Measurements from ENCODE around the gene AFF2.

AFF2 gene

GRCh38 chrX:148940411-148940996 is 440.1 kb downstream of the AFF2 start:
- DNase-seq: no peak

DNA sequence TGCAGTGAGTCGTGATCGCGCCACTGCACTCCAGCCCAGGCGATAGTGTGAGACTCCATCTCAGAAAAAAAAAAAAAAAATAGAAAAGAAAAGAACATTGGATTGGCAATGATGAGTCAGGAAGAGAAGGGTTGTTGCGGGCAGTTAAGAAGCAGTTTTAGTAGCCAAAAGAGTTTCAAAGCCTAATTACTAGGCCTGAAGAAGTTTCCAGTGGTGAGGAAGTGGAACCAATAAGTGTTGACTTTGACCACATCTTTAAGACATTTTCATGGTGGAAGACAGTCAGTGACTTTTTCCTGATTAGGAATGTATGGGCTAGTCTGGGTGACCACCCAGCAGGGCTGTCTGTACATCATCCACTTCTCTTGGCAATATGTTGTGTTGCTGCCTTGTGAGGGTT is 442.3 kb downstream of the AFF2 start:
- DNase-seq: no peak

- no peak for DNase-seq
Measured at GRCh38 chrX:148947399-148947975, 447.1 kb downstream of the AFF2 start.

DNA sequence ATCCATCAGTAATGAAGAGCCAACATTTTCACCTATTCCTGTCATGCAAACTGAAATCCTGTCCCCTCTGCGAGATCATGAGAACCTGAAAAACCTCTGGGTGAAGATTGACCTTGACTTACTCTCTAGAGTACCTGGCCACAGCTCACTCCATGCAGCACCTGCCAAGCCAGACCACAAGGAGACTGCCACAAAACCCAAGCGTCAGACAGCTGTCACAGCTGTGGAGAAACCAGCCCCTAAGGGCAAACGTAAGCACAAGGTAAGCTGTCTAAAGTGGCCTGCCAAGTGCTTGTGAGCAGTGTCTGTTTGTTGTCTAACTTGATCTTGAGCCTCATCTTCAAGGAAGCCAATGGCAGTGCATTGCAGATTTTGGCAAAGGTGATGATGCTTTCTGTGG is 455.9 kb downstream of the AFF2 start:
- no peak for DNase-seq

DNA sequence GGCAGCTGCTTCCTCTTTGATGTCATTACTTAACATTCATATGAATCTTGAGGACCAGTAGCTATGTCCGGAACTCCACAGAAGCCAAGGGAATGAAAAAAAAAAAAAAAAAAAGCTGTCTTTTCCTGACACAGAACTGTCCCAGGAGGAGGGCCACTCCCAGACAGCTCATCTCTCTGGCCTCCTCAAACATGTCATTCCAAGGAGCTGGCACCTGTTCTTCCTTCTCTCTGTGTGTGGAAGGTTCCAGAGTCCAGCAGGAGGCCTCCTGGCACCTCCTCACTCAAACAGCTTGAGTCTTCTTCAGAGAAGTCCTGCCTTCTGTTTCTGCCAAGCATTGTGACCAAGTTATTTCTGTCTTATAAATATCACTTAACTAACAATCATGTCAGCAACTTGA is 458.5 kb downstream of the AFF2 start:
- DNase-seq: no peak

- DNase-seq: no peak
Measured at GRCh38 chrX:148960060-148960459, 459.6 kb downstream of the AFF2 start.

DNA sequence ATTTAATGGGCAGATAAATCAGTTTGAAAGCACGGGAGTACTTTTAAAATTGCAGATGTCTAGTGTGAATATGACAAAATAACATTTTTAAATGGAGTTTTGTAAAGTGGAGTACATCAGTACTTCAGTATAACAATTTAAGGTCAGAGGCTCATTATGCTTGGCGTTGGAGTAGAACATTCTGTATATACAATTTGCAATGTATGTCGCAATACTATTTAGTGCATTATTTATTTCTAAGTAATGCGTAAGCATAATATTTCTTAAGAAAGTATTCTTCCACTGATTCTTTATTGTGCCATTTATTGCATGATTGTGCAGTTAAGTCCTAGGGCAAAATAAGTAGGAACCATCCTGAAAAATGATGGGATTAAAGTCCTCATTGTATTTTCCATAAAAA is 461.6 kb downstream of the AFF2 start:
- no peak for DNase-seq

DNA sequence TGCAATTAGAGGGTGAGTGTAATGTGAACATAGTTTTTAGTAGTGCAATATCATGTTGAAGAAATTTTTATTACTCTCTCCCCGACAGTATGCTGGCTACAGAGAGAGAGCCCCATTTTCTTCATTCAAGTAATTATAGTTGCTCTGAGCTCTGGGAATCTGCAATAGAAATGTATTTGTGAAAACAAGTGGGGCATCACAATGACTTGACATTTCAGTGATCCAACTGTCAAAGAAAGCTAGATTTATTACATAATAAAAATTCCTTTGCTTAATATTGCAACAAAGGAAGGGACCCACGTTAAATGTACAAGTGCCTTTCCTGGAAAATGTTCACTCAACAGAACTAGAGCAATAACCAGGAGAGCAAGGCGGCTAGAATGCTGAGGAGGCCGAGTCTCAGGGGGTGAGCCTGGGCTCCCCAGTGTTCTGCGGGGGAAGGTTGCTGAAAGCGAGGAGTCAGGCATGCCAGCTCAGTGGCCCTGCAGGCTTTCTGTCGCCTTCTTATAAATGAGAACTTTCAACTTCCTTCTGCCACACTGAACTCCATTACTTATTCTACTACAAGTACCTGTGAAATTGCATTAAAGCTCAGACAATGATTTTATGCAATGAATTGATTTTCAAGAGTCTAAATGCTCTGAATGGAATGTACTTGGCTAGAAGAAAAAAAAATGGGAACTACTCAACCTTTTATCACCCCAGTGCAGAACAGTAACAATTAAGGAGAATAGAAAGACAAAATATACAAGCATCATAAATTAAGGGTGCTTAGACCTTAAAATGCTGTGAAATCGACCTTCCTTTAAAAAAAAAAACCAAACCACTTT is 476.4 kb downstream of the AFF2 start:
- DNase-seq: no peak

DNA sequence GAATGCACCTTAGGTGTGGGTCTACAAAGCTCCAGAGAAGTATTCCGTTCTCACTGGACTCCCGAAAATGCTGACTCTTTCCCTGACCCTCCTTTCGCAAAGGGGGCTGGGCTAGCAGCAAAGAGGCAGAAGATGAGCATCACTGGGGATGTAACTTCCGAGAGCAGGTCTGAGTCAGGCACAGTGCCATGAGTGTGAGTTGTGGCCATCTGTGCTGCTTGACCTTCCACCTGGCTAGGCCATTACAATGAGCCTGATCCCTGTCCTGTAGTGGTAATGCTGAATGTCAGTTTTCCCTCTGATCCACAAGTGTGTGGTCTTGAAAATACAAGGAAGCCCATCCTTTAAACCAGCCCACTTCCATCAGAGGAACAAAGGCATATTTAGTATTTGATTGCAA is 479.4 kb downstream of the AFF2 start:
- no peak for DNase-seq

DNA sequence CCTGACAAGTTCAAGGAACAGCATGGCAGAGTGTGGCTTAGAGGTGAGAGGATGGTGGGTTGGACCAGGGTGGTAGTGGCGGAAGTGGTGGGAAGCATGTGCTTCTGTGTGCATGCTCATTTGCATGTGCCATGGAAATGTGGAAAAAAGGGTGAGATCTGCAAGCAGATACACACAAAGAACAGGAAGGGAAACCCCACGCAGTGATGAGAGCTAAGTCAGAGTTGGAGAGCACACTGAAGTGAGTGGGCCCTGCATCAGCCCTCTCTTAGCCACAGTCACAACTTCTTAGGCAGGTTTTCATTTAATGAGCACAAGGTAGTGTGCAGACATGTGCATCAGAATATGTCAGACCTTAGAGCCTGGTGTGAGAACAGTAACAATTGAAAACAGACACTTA is 483.8 kb downstream of the AFF2 start:
- no peak for DNase-seq

GRCh38 chrX:148991502-148991901 is 491.1 kb downstream of the AFF2 start:
- DNase-seq: no peak

GRCh38 chrX:148995661-148996060 is 495.2 kb downstream of the AFF2 start:
- DNase-seq: no peak

- no peak for DNase-seq
Measured at GRCh38 chrX:149002320-149002719, 501.9 kb downstream of the AFF2 start.

DNA sequence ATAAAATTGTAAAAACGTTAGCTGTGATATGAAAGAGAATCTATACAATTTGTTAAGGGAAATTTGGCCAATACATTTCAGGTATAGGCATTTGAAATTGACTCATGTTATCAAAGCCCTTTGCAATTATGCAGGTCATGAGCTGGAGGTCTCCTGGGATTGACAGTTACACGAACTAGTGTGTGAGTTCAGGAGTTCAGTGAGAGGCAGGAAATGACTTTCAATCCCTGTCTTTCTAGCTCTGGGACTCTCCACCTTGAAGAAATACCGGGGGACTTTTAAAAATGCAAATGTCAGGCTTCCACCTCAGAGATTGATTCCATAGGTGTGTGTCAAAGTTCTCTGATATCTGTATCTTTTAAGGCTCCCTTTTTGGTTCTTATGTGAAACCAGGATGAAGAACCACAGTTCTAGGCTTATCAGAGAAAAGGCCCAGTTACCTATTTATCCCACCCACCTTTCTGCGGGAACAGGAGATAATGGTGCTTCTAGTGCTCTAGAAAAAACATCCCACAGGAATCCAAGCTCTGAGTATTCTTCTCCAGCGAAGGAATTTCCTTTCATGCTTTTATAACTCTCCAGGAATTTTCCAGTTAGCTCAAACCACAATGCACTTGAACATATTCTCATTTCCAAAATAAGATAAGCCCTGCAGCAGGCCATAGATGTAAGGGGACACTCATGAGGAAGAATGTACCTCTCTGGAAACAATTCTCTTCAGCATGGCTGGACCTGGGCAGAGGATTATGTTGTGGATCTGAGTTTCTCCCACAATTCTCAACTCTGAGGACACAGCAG is 503.6 kb downstream of the AFF2 start:
- no peak for DNase-seq

DNA sequence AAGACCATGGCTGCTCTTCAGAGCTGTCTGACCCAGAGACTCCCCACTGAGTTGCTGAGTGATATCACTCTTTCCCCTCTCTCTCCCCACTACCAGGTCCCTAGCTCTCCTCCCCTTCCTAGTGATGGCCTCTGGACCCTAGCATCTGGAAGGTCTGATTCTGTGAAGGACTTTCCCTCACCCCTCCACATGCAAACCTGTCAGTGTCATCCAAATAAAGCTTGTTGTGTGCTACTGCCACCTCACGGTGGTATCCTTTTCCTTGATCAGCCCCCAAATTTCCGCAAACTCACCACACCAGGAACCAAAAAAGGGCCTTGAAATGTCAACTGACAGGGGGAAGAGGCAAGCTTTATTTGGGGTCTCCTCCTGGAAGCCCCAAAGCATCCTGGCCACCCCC is 504.5 kb downstream of the AFF2 start:
- DNase-seq: no peak

- no peak for DNase-seq
Measured at GRCh38 chrX:149006235-149006634, 505.8 kb downstream of the AFF2 start.

DNA sequence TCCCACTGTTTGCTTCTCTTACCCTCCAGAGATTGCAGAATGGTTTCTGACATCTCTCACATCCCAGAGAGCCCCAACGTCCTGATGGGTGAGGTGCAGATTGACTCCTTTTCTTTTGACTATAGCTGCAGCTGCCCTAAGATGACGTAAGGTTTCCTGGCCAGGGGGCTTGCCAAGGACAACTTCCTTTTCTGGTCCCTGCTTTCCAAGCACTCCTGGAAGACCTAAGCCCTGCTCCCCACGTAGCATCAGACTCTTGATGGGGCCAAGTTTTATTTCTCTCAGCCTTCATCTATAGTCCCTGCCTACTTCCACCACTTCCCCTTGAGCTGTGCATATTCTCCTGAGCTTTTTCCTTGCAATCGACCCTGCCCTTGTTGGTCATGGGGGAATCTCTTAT is 507.0 kb downstream of the AFF2 start:
- DNase-seq: no peak

- DNase-seq: no peak
Measured at GRCh38 chrX:149010013-149010852, 509.8 kb downstream of the AFF2 start.

DNA sequence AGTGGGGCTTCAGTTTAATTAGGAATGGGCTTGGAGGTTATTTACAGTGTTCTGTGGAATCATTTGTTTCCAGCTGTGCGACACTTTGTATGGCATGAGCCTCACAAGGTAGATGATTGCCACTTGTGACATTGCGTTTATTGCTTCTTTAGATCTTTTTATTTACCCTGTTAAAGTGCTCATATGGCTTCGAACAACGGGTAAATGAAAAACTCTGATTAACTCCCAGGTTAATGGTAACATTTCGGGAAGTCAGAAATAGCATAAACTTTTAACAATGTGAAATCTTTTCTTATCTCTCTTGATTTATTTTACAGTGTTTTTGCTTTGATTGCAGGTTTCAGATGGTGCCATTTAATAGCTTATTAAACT is 510.4 kb downstream of the AFF2 start:
- DNase-seq: no peak

DNA sequence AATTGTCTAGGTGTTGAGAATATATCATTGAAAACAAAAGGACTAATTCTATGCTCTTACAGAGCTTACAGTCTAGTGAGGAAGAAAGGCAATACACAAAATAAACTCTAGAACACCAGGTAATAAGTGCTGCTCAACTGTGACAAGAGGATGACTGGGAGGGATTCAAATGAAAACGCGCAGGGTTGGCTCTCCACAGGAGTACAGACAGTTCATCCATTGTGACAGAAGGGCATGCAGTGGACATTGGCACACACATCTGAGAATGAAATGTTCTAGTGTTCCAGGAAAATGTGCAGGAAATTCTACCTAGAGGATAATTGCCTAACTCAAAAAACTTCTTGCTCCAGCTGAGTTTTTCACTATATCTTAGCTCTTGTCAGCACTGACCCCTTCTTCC is 512.7 kb downstream of the AFF2 start:
- no peak for DNase-seq

DNA sequence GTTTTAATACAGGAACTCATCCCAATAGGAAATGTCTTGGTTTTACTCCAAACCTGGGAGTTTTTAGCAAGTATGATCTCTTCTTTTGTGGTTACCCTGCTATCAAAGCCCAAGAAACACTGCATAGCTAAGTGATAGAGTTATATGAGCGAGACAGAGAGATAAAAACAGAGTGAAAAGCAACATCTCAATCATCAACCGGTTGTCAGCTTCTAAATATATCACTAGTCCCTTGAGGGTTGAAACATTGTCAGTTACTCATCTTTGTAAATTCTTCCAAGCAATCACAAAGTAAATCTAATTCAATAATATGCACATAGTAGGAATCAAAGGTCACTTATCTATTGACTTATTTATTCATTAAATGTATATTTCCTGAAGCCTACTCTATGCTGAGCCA is 520.7 kb downstream of the AFF2 start:
- no peak for DNase-seq

DNA sequence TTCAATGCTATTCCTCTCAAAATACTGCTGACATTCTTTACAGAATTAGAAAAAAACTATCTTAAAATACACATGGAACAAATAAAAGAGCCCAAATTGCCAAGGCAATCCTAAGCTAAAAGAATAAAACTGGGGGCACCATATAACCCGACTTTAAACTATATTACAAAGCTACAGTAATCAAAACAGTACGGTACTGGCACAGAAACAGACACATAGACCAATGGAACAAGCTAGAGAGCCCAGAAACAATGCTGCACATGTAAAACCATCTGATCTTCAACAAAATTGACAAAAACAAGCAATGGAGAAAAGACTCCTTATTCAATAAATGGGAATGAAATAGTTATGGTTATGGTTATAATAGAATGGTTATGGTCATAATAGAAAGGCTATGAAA is 522.1 kb downstream of the AFF2 start:
- DNase-seq: no peak

DNA sequence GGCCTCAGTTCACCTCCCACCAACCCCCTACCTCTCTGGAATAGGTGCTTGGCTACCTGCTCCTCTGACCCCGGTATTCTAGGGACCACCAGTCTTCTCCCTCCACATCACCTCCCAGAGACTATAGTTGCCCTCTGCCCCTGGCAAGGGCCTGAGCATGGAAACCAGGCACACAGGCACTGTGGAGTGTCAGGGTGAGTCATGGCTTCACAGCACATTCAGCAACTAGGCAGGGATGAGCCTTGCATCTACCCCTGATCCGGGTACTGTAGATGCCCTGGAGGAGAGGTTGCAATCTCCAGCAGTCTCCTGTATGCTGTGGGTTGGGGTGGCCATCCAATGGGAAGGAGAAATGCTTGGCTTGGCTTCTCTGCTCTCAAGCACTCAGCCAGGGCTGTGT is 532.0 kb downstream of the AFF2 start:
- no peak for DNase-seq

Data from stimulated activated CD4-positive, alpha-beta T cell treated with anti-CD3 and anti-CD28 coated beads, Interleukin-2, amount 100 ng/mL, for 48 hours (primary cell).